Measurements from ENCODE around the gene SPNS1. TPM values are rescaled to one million over a fixed set of nuclear protein-coding genes. Genes with fewer than 3 reads are reported as not detected.
"Not testable (repeated sequence)": the region's sequence is repeated elsewhere in the genome, so short reads cannot be mapped to it uniquely, and the experiment has no call there.

Gene SPNS1
- polyA plus RNA-seq (2013, experiment 1 of 2) = 41.2 TPM
- 33.3 TPM for polyA plus RNA-seq (2013, experiment 2 of 2)

GRCh38 chr16:28974437-28975157 is at the start of gene SPNS1:
Gene SPNS1 (plus strand): TSS chr16:28974778. CDS start chr16:28975152, 374 bp downstream.
- H3K4me3 ChIP-seq (ENCODE audit: extremely low read depth, insufficient read depth, low read length, poor library complexity, severe bottlenecking) = peak within 1 kb of the TSS; percentile 94
- H3K4me1 ChIP-seq (ENCODE audit: control insufficient read depth, insufficient read depth, low read length, poor library complexity, severe bottlenecking) = no peaks in the 10 kb centered on the region
- H3K9me3 ChIP-seq (ENCODE audit: control insufficient read depth, low read length) = no peaks in the 10 kb centered on the region
- peaks cover 17% of the 10 kb centered on the region for H3K36me3 ChIP-seq (ENCODE audit: control insufficient read depth, insufficient read depth, low read length)
- peak within 1 kb of the TSS; percentile 92 for H3K27ac ChIP-seq (ENCODE audit: low read depth, low read length, severe bottlenecking)
- 0 to 1% methylated on average over 55 to 59 of the region's 60 CpGs for WGBS, 2 experiments (ENCODE audit: insufficient coverage in 2 of 2)

GRCh38 chr16:28925386-28926228 is 49.0 kb upstream of the SPNS1 start:
- 1 to 2% methylated on average over 38 to 42 of the region's 48 CpGs for WGBS, 2 experiments (ENCODE audit: insufficient coverage in 2 of 2)
- Histone ChIP-seq H3K27ac (ENCODE audit: low read depth, low read length, severe bottlenecking) (peak overlapping the region; percentile 96), H3K36me3 (ENCODE audit: control insufficient read depth, insufficient read depth, low read length) (peaks cover 4% of the 10 kb centered on the region), H3K4me1 (ENCODE audit: control insufficient read depth, insufficient read depth, low read length, poor library complexity, severe bottlenecking) (no peaks in the 10 kb centered on the region), H3K9me3 (ENCODE audit: control insufficient read depth, low read length) (no peaks in the 10 kb centered on the region), H3K4me3 (ENCODE audit: extremely low read depth, insufficient read depth, low read length, poor library complexity, severe bottlenecking) (peak overlapping the region; percentile 75)

GRCh38 chr16:28926284-28926683 is 48.3 kb upstream of the SPNS1 start:
- H3K9me3 ChIP-seq (ENCODE audit: control insufficient read depth, low read length); H3K27ac ChIP-seq (ENCODE audit: low read depth, low read length, severe bottlenecking); H3K36me3 ChIP-seq (ENCODE audit: control insufficient read depth, insufficient read depth, low read length); H3K4me1 ChIP-seq (ENCODE audit: control insufficient read depth, insufficient read depth, low read length, poor library complexity, severe bottlenecking): not testable (repeated sequence)
- H3K4me3 ChIP-seq (ENCODE audit: extremely low read depth, insufficient read depth, low read length, poor library complexity, severe bottlenecking) = peak overlapping the region; percentile 75
- no CpG with 5 or more reads among the region's 2 CpGs for WGBS, 2 experiments (ENCODE audit: insufficient coverage in 2 of 2)

- H3K9me3 ChIP-seq (ENCODE audit: control insufficient read depth, low read length) = no peaks in the 10 kb centered on the region
- WGBS, 2 experiments (ENCODE audit: insufficient coverage in 2 of 2) = 67 to 100% methylated on average over 1 of the region's 1 CpG
Measured at GRCh38 chr16:28927815-28928214, 46.8 kb upstream of the SPNS1 start.

DNA sequence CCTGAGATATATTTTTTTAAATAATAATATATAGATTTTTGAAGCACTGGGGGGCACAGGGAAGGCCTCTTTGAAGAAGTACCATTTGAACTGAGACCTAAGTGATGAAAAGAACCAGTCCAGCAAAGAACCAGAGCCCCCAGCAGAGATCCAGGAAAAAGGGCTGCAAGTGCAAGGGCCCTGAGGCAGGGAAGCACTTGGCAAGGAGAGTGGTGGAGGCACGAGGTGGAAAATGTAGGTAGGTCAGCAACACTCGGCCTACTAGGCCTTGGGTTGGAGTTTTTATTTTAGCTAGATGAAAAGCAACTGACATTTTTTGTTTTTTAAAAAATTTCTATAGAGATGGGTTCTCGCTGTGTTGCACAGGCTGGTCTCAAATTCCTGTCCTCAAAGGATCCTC is 44.4 kb upstream of the SPNS1 start:
- H3K4me1 ChIP-seq (ENCODE audit: control insufficient read depth, insufficient read depth, low read length, poor library complexity, severe bottlenecking) = no peaks in the 10 kb centered on the region
- H3K4me3 ChIP-seq (ENCODE audit: extremely low read depth, insufficient read depth, low read length, poor library complexity, severe bottlenecking) = no peak overlapping the region
- H3K9me3 ChIP-seq (ENCODE audit: control insufficient read depth, low read length) = no peaks in the 10 kb centered on the region
- WGBS, 2 experiments (ENCODE audit: insufficient coverage in 2 of 2) = 91 to 100% methylated on average over 2 to 3 of the region's 3 CpGs
- no peak overlapping the region for H3K27ac ChIP-seq (ENCODE audit: low read depth, low read length, severe bottlenecking)
- no peaks in the 10 kb centered on the region for H3K36me3 ChIP-seq (ENCODE audit: control insufficient read depth, insufficient read depth, low read length)

More at GRCh38 chr16:28927815-28928214, 46.8 kb upstream of the SPNS1 start:
- Histone ChIP-seq H3K4me3 (ENCODE audit: extremely low read depth, insufficient read depth, low read length, poor library complexity, severe bottlenecking) (no peak overlapping the region), H3K27ac (ENCODE audit: low read depth, low read length, severe bottlenecking) (no peak overlapping the region), H3K4me1 (ENCODE audit: control insufficient read depth, insufficient read depth, low read length, poor library complexity, severe bottlenecking) (no peaks in the 10 kb centered on the region), H3K36me3 (ENCODE audit: control insufficient read depth, insufficient read depth, low read length) (no peaks in the 10 kb centered on the region)

GRCh38 chr16:28930652-28931051 is 43.9 kb upstream of the SPNS1 start:
- Histone ChIP-seq H3K4me1 (ENCODE audit: control insufficient read depth, insufficient read depth, low read length, poor library complexity, severe bottlenecking) (no peaks in the 10 kb centered on the region), H3K36me3 (ENCODE audit: control insufficient read depth, insufficient read depth, low read length) (no peaks in the 10 kb centered on the region), H3K27ac (ENCODE audit: low read depth, low read length, severe bottlenecking) (no peak overlapping the region), H3K4me3 (ENCODE audit: extremely low read depth, insufficient read depth, low read length, poor library complexity, severe bottlenecking) (no peak overlapping the region), H3K9me3 (ENCODE audit: control insufficient read depth, low read length) (no peaks in the 10 kb centered on the region)
- 20 to 93% methylated on average over 1 to 2 of the region's 3 CpGs for WGBS, 2 experiments (ENCODE audit: insufficient coverage in 2 of 2)

DNA sequence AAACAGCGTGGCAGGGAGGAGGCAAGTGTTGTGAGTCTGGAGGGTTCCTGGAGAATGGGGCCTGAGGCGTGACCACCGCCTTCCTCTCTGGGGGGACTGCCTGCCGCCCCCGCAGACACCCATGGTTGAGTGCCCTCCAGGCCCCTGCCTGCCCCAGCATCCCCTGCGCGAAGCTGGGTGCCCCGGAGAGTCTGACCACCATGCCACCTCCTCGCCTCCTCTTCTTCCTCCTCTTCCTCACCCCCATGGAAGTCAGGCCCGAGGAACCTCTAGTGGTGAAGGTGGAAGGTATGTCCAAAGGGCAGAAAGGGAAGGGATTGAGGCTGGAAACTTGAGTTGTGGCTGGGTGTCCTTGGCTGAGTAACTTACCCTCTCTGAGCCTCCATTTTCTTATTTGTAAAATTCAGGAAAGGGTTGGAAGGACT is 42.8 kb upstream of the SPNS1 start, which contains the start of gene CD19:
Gene CD19, plus strand, starts transcription at position 171 of the 425 bp plus-strand sequence. Its CDS starts 30 bp downstream, at position 201.
- no peaks in the 10 kb centered on the region for H3K36me3 ChIP-seq (ENCODE audit: control insufficient read depth, insufficient read depth, low read length)
- no peak within 1 kb of the TSS for H3K27ac ChIP-seq (ENCODE audit: low read depth, low read length, severe bottlenecking)
- WGBS, 2 experiments (ENCODE audit: insufficient coverage in 2 of 2) = 86 to 91% methylated on average over 4 to 7 of the region's 10 CpGs
- no peaks in the 10 kb centered on the region for H3K4me1 ChIP-seq (ENCODE audit: control insufficient read depth, insufficient read depth, low read length, poor library complexity, severe bottlenecking)
- H3K4me3 ChIP-seq (ENCODE audit: extremely low read depth, insufficient read depth, low read length, poor library complexity, severe bottlenecking) = no peak within 1 kb of the TSS
- no peaks in the 10 kb centered on the region for H3K9me3 ChIP-seq (ENCODE audit: control insufficient read depth, low read length)

GRCh38 chr16:28932339-28933141 is 42.0 kb upstream of the SPNS1 start:
- no peaks in the 10 kb centered on the region for H3K36me3 ChIP-seq (ENCODE audit: control insufficient read depth, insufficient read depth, low read length)
- no peak overlapping the region for H3K27ac ChIP-seq (ENCODE audit: low read depth, low read length, severe bottlenecking)
- H3K4me1 ChIP-seq (ENCODE audit: control insufficient read depth, insufficient read depth, low read length, poor library complexity, severe bottlenecking) = no peaks in the 10 kb centered on the region
- WGBS, 2 experiments (ENCODE audit: insufficient coverage in 2 of 2) = 92 to 93% methylated on average over 14 to 17 of the region's 20 CpGs
- no peak overlapping the region for H3K4me3 ChIP-seq (ENCODE audit: extremely low read depth, insufficient read depth, low read length, poor library complexity, severe bottlenecking)
- H3K9me3 ChIP-seq (ENCODE audit: control insufficient read depth, low read length) = no peaks in the 10 kb centered on the region

DNA sequence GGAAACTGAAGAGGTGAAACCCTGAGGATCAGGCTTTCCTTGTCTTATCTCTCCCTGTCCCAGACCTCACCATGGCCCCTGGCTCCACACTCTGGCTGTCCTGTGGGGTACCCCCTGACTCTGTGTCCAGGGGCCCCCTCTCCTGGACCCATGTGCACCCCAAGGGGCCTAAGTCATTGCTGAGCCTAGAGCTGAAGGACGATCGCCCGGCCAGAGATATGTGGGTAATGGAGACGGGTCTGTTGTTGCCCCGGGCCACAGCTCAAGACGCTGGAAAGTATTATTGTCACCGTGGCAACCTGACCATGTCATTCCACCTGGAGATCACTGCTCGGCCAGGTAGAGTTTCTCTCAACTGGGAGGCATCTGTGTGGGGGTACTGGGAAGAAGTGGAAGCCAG is 41.4 kb upstream of the SPNS1 start:
- no peak overlapping the region for H3K27ac ChIP-seq (ENCODE audit: low read depth, low read length, severe bottlenecking)
- 86 to 96% methylated on average over 7 to 8 of the region's 8 CpGs for WGBS, 2 experiments (ENCODE audit: insufficient coverage in 2 of 2)

DNA sequence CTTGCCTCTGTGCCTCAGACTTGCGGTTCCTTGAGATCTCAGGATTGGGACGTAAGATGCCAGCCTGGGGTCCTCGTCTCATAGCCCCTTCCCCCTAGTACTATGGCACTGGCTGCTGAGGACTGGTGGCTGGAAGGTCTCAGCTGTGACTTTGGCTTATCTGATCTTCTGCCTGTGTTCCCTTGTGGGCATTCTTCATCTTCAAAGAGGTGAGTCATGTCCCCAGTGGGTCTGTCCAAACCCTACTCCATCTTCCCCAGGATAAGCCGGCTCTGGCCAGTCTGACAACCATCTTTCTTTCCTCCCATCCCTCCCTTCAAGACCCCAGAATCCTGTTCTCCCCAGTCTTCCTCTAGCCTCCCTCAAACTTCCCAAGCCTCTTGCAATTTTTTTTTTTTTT is 39.2 kb upstream of the SPNS1 start:
- Histone ChIP-seq H3K4me3 (ENCODE audit: extremely low read depth, insufficient read depth, low read length, poor library complexity, severe bottlenecking) (no peak overlapping the region), H3K27ac (ENCODE audit: low read depth, low read length, severe bottlenecking) (no peak overlapping the region), H3K4me1 (ENCODE audit: control insufficient read depth, insufficient read depth, low read length, poor library complexity, severe bottlenecking) (no peaks in the 10 kb centered on the region), H3K36me3 (ENCODE audit: control insufficient read depth, insufficient read depth, low read length) (no peaks in the 10 kb centered on the region), H3K9me3 (ENCODE audit: control insufficient read depth, low read length) (no peaks in the 10 kb centered on the region)
- 94 to 100% methylated on average over 3 to 4 of the region's 4 CpGs for WGBS, 2 experiments (ENCODE audit: insufficient coverage in 2 of 2)

More for the DNA sequence above, 41.4 kb upstream of the SPNS1 start:
- H3K4me3 ChIP-seq (ENCODE audit: extremely low read depth, insufficient read depth, low read length, poor library complexity, severe bottlenecking) = no peak overlapping the region
- no peaks in the 10 kb centered on the region for H3K36me3 ChIP-seq (ENCODE audit: control insufficient read depth, insufficient read depth, low read length)
- H3K9me3 ChIP-seq (ENCODE audit: control insufficient read depth, low read length) = no peaks in the 10 kb centered on the region
- no peaks in the 10 kb centered on the region for H3K4me1 ChIP-seq (ENCODE audit: control insufficient read depth, insufficient read depth, low read length, poor library complexity, severe bottlenecking)

Data from mesodermal cell (in vitro differentiated cells).